Endothelial cell of umbilical vein (primary cell): Measurements from ENCODE around the gene GANAB. TPM values are rescaled to one million over a fixed set of nuclear protein-coding genes. Genes with fewer than 3 reads are reported as not detected.

ENCODE experiments used
- BruUV-seq: library from RNA; stranded (reverse); fragments of 400-500 nt; replicated peaks from 2 replicates; lab custom pipeline; 2021; lab: Mats Ljungman, UMichigan
- CTCF ChIA-PET: fragments of 300-600, 350-600 bp; sonication (Branson Sonifier 250); formaldehyde crosslinking; loops from one replicate; lab custom pipeline; 2021; ENCODE audit warnings: antibody characterized with exemption, inconsistent platforms; lab: Charles Lee
- POLR2A ChIA-PET: fragments of 300-600, 350-600 bp; sonication (Branson Sonifier 250); formaldehyde crosslinking; loops from one replicate; lab custom pipeline; 2021; ENCODE audit warnings: antibody characterized with exemption, inconsistent platforms; lab: Charles Lee
- DNase-seq: peaks from one replicate; pipeline ENCODE4 v3.0.0-alpha.2; 2011; ENCODE audit warnings: low read depth, low spot score
- FAIRE-seq: peaks from 2 replicates; lab custom pipeline; 2011; peaks lifted over from hg19 to GRCh38; lab: Jason Lieb, UNC
- H2AFZ ChIP-seq: 2 replicates; pipeline ENCODE4 v1.6.0; 2012; ENCODE audit warnings: low read depth, low read length, control low read depth, inconsistent platforms
- H3K27ac ChIP-seq: 2 replicates; pipeline ENCODE4 v1.5.1; 2011; ENCODE audit warnings: low read depth, mild to moderate bottlenecking, control low read depth, low read length, moderate library complexity; ENCODE audit not compliant: insufficient read depth
- H3K27me3 ChIP-seq, 2 experiments: 2 replicates each; pipeline versions ENCODE4 v1.6.0 to v1.6.1; 2011; ENCODE audit warnings: low read length in 2 of 2, mixed read lengths in 1 of 2; ENCODE audit not compliant: control insufficient read depth in 2 of 2, insufficient read depth in 2 of 2
- H3K36me3 ChIP-seq, 2 experiments: 2 replicates in 1 of 2; 3 replicates in 1 of 2; pipeline ENCODE4 v1.5.1; 2011; ENCODE audit warnings: low read length in 2 of 2, mild to moderate bottlenecking in 1 of 2, moderate library complexity in 1 of 2; ENCODE audit not compliant: control insufficient read depth in 2 of 2, insufficient read depth in 2 of 2; ENCODE audit errors: extremely low read depth in 1 of 2
- H3K4me1 ChIP-seq: 3 replicates; pipeline ENCODE4 v1.5.1; 2011; ENCODE audit warnings: mild to moderate bottlenecking, low read length; ENCODE audit not compliant: control insufficient read depth, insufficient read depth; ENCODE audit errors: extremely low read depth
- H3K4me2 ChIP-seq: 2 replicates; pipeline ENCODE4 v1.6.1; 2011; ENCODE audit warnings: low read length, control low read depth, mixed read lengths; ENCODE audit not compliant: insufficient read depth
- H3K4me3 ChIP-seq, 3 experiments: fragments of 200-600 bp in 1 of 3; sonication (generic), shearing (Covaris generic) in 1 of 3; replicated peaks in 1 of 3; 2 replicates each; pipeline ENCODE4 v1.5.1; 2011 to 2016; ENCODE audit warnings: control low read depth in 3 of 3, low read length in 3 of 3, mild to moderate bottlenecking in 2 of 3, inconsistent platforms in 1 of 3, low read depth in 1 of 3, moderate library complexity in 1 of 3; ENCODE audit not compliant: insufficient read depth in 1 of 3
- H3K79me2 ChIP-seq: 2 replicates; pipeline ENCODE4 v1.6.0; 2012; ENCODE audit warnings: low read length, inconsistent platforms; ENCODE audit not compliant: control insufficient read depth, insufficient read depth
- H3K9ac ChIP-seq: replicated peaks from 2 replicates; pipeline ENCODE3; 2011; ENCODE audit warnings: low read length, control low read depth; ENCODE audit not compliant: insufficient read depth; ENCODE audit errors: extremely low read depth
- H3K9me1 ChIP-seq: replicated peaks from 3 replicates; pipeline ENCODE4 v1.6.0; 2011; ENCODE audit warnings: mild to moderate bottlenecking, low read length; ENCODE audit not compliant: control insufficient read depth, insufficient read depth; ENCODE audit errors: extremely low read depth
- H3K9me3 ChIP-seq: replicated peaks from 2 replicates; pipeline ENCODE4 v1.5.1; 2012; ENCODE audit warnings: low read length, inconsistent platforms; ENCODE audit not compliant: control insufficient read depth, insufficient read depth
- H4K20me1 ChIP-seq: replicated peaks from 2 replicates; pipeline ENCODE3; 2011; ENCODE audit warnings: mild to moderate bottlenecking, low read length; ENCODE audit not compliant: control insufficient read depth, insufficient read depth; ENCODE audit errors: extremely low read depth
- EZH2 ChIP-seq: IDR thresholded peaks from 2 replicates; pipeline ENCODE4 v1.6.1; 2012; ENCODE audit warnings: borderline replicate concordance, low read depth, mild to moderate bottlenecking, moderate library complexity, low read length, inconsistent platforms; ENCODE audit not compliant: severe bottlenecking
- FOS ChIP-seq: IDR thresholded peaks from 2 replicates; pipeline ENCODE4 v1.6.1; 2011; ENCODE audit warnings: mild to moderate bottlenecking, low read length, moderate library complexity, borderline replicate concordance; ENCODE audit not compliant: insufficient read depth
- GATA2 ChIP-seq: IDR thresholded peaks from 2 replicates; pipeline ENCODE4 v1.7.0; 2011; ENCODE audit warnings: low read depth, mild to moderate bottlenecking, moderate library complexity, mixed read lengths, low read length; ENCODE audit not compliant: insufficient read length, insufficient read depth
- JUN ChIP-seq: IDR thresholded peaks from 2 replicates; pipeline ENCODE4 v1.6.1; 2011; ENCODE audit warnings: borderline replicate concordance, low read depth; ENCODE audit not compliant: insufficient read length, insufficient read depth
- MYC ChIP-seq: IDR thresholded peaks from one replicate; pipeline ENCODE4 v1.6.1; 2011; ENCODE audit warnings: mild to moderate bottlenecking, low read depth, low read length
- POLR2A ChIP-seq: IDR thresholded peaks from 2 replicates; pipeline ENCODE4 v1.6.1; 2012; ENCODE audit warnings: low read depth, mild to moderate bottlenecking, control low read depth, low read length
- POLR2AphosphoS5 ChIP-seq: IDR thresholded peaks from 2 replicates; pipeline ENCODE4 v1.6.1; 2012; ENCODE audit warnings: low read depth, mild to moderate bottlenecking, control low read depth, low read length, moderate library complexity; ENCODE audit not compliant: insufficient read depth
- dilution Hi-C: fragments of 300-500 bp; cut with MboI; formaldehyde crosslinking; loops from one replicate; pipeline ENCODE4 v1.15.0; 2019; ENCODE audit warnings: low sequenced_read_pairs; ENCODE audit not compliant: extremely low pct_ligation_motif_present
- intact Hi-C: fragments of 100-400 bp; cut with micrococcal nuclease; formaldehyde crosslinking; loops from one replicate; pipeline ENCODE4 v1.10.0; 2022
- polyA plus RNA-seq, 4 experiments: library from polyadenylated mRNA; depleted of rRNA in 3 of 4; stranded (reverse) in 3 of 4; unstranded in 1 of 4; fragments of >200 nt; gene quantifications; 2 replicates each; pipeline versions ENCODE4 v1.2.1 to v1.2.3, GENCODE V29; 2011 to 2012; ENCODE audit warnings: missing spikeins in 1 of 4
- total RNA-seq: library from RNA; stranded (reverse); gene quantifications from 2 replicates; pipeline ENCODE4 v1.2.3, GENCODE V29; 2021
- TF ChIP-seq, protein P1 (sequence below): IDR thresholded peaks from 2 replicates; pipeline ENCODE4 v1.6.1; 2011; ENCODE audit not compliant: insufficient read depth, insufficient read length

The GANAB gene
- total and polyA plus RNA-seq, 2 donors (not counting 3 experiments of a cell fraction or from before 2014, with no cell fraction given) = 389 to 455 TPM

DNA sequence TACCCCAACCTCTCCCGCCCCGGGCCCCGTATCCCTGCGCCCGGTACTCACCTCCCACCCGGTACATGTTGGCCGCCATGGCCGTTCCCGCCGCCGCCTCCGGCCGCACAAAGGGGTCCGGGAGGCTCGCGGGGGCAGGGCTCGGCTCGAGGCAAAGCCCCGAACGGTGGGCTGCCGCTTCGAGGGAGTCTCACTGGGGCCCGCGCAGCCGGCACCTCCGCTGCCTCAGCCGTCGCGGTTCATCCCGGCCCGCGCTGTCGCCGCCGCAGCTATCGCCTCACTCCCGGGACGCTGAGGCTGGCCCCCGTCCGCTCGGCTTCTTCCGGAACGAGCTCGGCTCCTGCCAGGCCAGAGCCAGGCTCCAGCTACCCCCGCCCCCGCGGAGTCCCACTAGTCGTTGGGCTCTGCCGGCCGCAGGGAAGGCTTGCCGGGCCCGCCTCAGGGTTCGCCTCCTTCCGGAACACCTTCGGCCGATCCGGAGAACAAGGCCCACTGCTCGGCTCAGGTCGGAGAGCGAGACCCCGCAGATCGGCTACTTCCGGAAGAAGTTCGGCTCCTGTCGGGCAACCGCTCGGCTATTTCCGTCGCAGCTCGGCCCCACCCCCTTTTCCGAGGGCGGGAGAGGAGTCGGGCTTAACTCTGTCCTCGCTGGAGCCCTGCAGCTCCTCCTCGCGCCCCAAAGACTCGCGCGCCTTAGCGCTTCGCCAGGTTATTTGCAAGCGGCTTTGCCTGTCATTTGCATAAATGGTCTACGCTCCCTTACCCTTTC lies 44.9 kb downstream of the GANAB start, which contains the start of gene MTA2:
TSS of gene MTA2 (minus strand) at position 494 of the 769 bp plus-strand sequence. CDS start at position 79, 415 bp downstream.
- intact Hi-C loops = loop anchor here (1.0 to 2.0 kb wide), 2 partner anchors 11 to 105 kb away; partner anchors contain the start of genes BSCL2, EML3 and GNG3
- no peaks in the 10 kb centered on the region for H3K9me3 ChIP-seq
- peak within 1 kb of the TSS; percentile 89 for H3K9ac ChIP-seq
- dilution Hi-C loops = no loop called here
- H3K4me2 ChIP-seq = peak within 1 kb of the TSS; percentile 89
- H2AFZ ChIP-seq = peak within 1 kb of the TSS; percentile 30
- FAIRE-seq (peak; percentile 99), DNase-seq (peak; percentile 99)
- ChIA-PET CTCF (interaction anchor here (0.5 to 3.8 kb wide), 9 partner anchors 9 to 206 kb away, joined by 3 to 29 read pairs (median 6); partner anchors contain the start of genes B3GAT3, EEF1G, EML3 and GANAB), POLR2A (interaction anchor here (0.6 to 2.1 kb wide), 9 partner anchors 10 to 240 kb away, joined by 4 to 19 read pairs (median 5); partner anchors contain the start of genes B3GAT3, C11orf98, CSKMT and EEF1G)
- H3K79me2 ChIP-seq = peaks cover 41% of the 10 kb centered on the region
- H3K36me3 ChIP-seq = peaks cover 12 to 24% of the 10 kb centered on the region in 2 experiments
- no peaks in the 10 kb centered on the region for H3K9me1 ChIP-seq
- H3K27ac ChIP-seq = peak within 1 kb of the TSS; percentile 54
- no peak for TF ChIP-seq EZH2
- no peak for TF ChIP-seq JUN
- TF ChIP-seq POLR2AphosphoS5 = peak; percentile 89
- TF ChIP-seq, protein P1, sequence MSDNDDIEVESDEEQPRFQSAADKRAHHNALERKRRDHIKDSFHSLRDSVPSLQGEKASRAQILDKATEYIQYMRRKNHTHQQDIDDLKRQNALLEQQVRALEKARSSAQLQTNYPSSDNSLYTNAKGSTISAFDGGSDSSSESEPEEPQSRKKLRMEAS = no peak
- TF ChIP-seq POLR2A = peak; percentile 75
- BruUV-seq = TSS peak; percentile 51
- H4K20me1 ChIP-seq = no peaks in the 10 kb centered on the region
- peaks cover 19% of the 10 kb centered on the region for H3K4me1 ChIP-seq
- H3K4me3 ChIP-seq = peak within 1 kb of the TSS; percentile 61 to 98 (median 92)
- no peaks in the 10 kb centered on the region for H3K27me3 ChIP-seq

DNA sequence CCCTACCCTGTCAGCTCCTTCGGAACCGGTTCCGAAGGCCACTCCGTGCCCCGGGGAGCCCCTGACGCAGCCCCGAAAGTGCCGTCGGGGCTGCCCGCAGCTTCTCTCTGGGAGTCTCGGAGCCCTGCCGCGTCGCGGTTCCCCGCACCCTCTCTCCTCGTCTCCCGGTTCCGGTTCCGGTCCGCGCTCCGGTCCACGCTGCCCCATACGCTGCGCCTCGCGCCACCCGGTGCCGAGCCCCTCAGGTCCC lies 45.4 kb downstream of the GANAB start:
- TF ChIP-seq FOS = no peak
- peak; percentile 52 for TF ChIP-seq POLR2A
- no peak for TF ChIP-seq GATA2
- no peak for TF ChIP-seq MYC
- POLR2A ChIA-PET = interaction anchor here (1.0 to 2.1 kb wide), 5 partner anchors 10 to 240 kb away, joined by 5 to 19 read pairs (median 5); partner anchors contain the start of genes C11orf98, CSKMT, EEF1G and TUT1
- peaks cover 19% of the 10 kb centered on the region for H3K4me1 ChIP-seq
- intact Hi-C loops = loop anchor here (1.0 to 2.0 kb wide), 2 partner anchors 11 to 106 kb away; partner anchors contain the start of genes BSCL2, EML3 and GNG3
- dilution Hi-C loops = no loop called here
- FAIRE-seq = no peak
- H3K9me3 ChIP-seq = no peaks in the 10 kb centered on the region
- H3K27me3 ChIP-seq = no peaks in the 10 kb centered on the region
- CTCF ChIA-PET = interaction anchor here (1.0 to 3.8 kb wide), 5 partner anchors 9 to 206 kb away, joined by 3 to 29 read pairs (median 13); partner anchors contain the start of genes B3GAT3, EML3 and TUT1
- no peaks in the 10 kb centered on the region for H3K9me1 ChIP-seq
- H2AFZ ChIP-seq = no peak overlapping the region
- H4K20me1 ChIP-seq = no peaks in the 10 kb centered on the region
- peak overlapping the region; percentile 54 for H3K27ac ChIP-seq
- H3K4me2 ChIP-seq = no peak overlapping the region
- no peak for DNase-seq
- H3K36me3 ChIP-seq = peaks cover 16 to 28% of the 10 kb centered on the region in 2 experiments
- peak overlapping the region; percentile 61 to 98 (median 92) for H3K4me3 ChIP-seq
- no TSS peak for BruUV-seq
- H3K79me2 ChIP-seq = peaks cover 45% of the 10 kb centered on the region
- peak overlapping the region; percentile 89 for H3K9ac ChIP-seq
